ENCODE results near the gene WWC1.

WWC1 gene

DNA sequence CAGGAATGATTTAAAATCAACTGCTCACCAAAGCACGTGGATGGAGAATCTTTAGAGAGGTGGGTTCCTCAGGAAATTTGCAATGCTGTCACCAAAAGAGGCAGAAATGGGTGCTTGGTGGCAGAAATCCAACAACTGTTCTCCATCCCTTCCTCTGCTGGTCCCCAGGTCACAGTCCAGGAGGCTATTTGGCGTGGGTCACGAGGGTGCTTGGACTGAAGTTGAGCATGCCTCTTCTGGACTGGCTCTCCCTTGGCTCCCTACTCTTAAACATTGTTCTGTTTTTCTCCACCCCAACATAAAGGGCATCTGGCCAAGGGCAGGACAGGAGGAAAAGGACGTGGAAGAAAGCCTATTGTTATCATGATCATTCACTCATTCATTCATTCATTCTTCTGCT lies 58.9 kb downstream of the WWC1 start:
- ATAC-seq (ENCODE audit: low read depth) (no peak), DNase-seq (ENCODE audit: low spot score) (no peak)
- H3K36me3 ChIP-seq (ENCODE audit: low read depth) = peaks cover 4% of the 10 kb centered on the region; the same call in 1 of the 2 replicates
- no peak overlapping the region for H3K27ac ChIP-seq (ENCODE audit: poor library complexity, severe bottlenecking)
- TF ChIP-seq, protein P1, sequence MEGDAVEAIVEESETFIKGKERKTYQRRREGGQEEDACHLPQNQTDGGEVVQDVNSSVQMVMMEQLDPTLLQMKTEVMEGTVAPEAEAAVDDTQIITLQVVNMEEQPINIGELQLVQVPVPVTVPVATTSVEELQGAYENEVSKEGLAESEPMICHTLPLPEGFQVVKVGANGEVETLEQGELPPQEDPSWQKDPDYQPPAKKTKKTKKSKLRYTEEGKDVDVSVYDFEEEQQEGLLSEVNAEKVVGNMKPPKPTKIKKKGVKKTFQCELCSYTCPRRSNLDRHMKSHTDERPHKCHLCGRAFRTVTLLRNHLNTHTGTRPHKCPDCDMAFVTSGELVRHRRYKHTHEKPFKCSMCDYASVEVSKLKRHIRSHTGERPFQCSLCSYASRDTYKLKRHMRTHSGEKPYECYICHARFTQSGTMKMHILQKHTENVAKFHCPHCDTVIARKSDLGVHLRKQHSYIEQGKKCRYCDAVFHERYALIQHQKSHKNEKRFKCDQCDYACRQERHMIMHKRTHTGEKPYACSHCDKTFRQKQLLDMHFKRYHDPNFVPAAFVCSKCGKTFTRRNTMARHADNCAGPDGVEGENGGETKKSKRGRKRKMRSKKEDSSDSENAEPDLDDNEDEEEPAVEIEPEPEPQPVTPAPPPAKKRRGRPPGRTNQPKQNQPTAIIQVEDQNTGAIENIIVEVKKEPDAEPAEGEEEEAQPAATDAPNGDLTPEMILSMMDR (IDR thresholded peaks at IDR 0.05; ENCODE audit: poor library complexity, severe bottlenecking) = no peak
- peaks cover 38% of the 10 kb centered on the region for H3K4me1 ChIP-seq (ENCODE audit: insufficient read depth, poor library complexity, severe bottlenecking)
- H3K27me3 ChIP-seq (ENCODE audit: insufficient read depth, poor library complexity, severe bottlenecking) = no peaks in the 10 kb centered on the region
- H3K9me3 ChIP-seq (ENCODE audit: severe bottlenecking) = no peaks in the 10 kb centered on the region
- no peak overlapping the region for H3K4me3 ChIP-seq (ENCODE audit: severe bottlenecking)

DNA sequence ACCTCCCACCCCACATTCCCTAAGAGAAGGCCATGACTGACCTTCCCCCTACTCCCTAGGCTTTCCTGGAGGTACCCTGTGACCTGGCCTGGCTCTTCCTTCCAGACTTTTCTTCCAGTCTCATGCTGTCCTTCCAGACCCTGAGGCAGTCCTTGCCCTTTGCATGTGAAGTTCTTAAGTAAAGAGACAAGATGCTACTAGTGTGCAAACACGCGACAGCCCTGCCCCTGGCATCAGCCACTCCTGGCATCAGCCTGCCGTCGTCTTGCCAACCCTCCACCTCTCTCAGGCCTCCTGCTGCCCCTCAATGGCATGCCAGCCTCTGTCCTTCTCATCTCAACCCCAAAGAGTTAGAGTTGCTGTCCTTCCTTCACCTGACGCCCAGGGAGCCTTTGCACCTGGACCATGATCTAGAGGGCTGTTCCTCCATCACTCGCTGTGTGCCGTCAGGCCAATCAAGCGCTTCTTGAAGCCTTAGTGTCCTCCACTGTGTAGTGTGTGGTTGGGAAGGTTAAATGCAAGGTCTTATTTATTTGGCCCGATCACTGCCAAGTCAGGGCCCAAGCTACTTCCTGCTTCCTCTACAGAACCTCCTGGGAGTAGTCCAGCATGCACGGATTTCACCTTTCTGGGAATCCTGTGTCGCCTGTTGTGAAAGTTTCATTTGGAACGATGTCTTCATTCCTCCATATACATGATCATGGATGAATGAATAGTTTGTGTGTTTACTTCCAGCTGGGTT lies 61.9 kb downstream of the WWC1 start:
- peaks cover 4% of the 10 kb centered on the region; the same call in 1 of the 2 replicates for H3K36me3 ChIP-seq (ENCODE audit: low read depth)
- H3K27ac ChIP-seq (ENCODE audit: poor library complexity, severe bottlenecking) = peak overlapping the region; percentile 15
- ATAC-seq (ENCODE audit: low read depth) = peak; percentile 34
- peaks cover 11% of the 10 kb centered on the region for H3K4me1 ChIP-seq (ENCODE audit: insufficient read depth, poor library complexity, severe bottlenecking)
- no peaks in the 10 kb centered on the region for H3K27me3 ChIP-seq (ENCODE audit: insufficient read depth, poor library complexity, severe bottlenecking)
- no peak overlapping the region for H3K4me3 ChIP-seq (ENCODE audit: severe bottlenecking)
- DNase-seq (ENCODE audit: low spot score) = no peak
- TF ChIP-seq, protein P1 (IDR thresholded peaks at IDR 0.05; ENCODE audit: poor library complexity, severe bottlenecking) = no peak
- H3K9me3 ChIP-seq (ENCODE audit: severe bottlenecking) = no peaks in the 10 kb centered on the region

DNA sequence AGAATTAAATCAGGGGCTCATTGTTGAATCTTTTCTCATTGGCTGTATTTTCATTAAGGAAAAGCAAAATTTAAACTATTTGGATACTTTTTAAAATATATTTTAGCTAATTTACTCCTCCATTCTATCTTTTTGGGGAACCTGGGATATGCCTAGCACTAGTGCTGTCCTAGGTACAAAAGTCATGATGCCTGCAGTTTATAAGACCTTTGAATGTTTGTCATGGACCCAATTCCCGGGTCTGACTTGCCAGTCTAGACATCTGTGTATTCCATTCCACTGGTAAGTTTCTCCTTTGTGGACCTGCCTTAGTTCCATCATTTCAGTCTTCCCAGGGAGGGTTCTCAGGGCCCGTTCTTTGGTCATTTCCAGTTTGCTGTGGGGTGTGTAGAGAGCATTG lies 63.0 kb downstream of the WWC1 start:
- TF ChIP-seq, protein P1 (IDR thresholded peaks at IDR 0.05; ENCODE audit: poor library complexity, severe bottlenecking) = no peak
- H3K4me1 ChIP-seq (ENCODE audit: insufficient read depth, poor library complexity, severe bottlenecking) = peaks cover 15% of the 10 kb centered on the region
- H3K4me3 ChIP-seq (ENCODE audit: severe bottlenecking) = no peak overlapping the region
- no peak for DNase-seq (ENCODE audit: low spot score)
- no peaks in the 10 kb centered on the region for H3K27me3 ChIP-seq (ENCODE audit: insufficient read depth, poor library complexity, severe bottlenecking)
- ATAC-seq (ENCODE audit: low read depth) = no peak
- no peaks in the 10 kb centered on the region for H3K9me3 ChIP-seq (ENCODE audit: severe bottlenecking)
- H3K36me3 ChIP-seq (ENCODE audit: low read depth) = peaks cover 2% of the 10 kb centered on the region; the same call in 1 of the 2 replicates
- H3K27ac ChIP-seq (ENCODE audit: poor library complexity, severe bottlenecking) = peak overlapping the region; percentile 5

DNA sequence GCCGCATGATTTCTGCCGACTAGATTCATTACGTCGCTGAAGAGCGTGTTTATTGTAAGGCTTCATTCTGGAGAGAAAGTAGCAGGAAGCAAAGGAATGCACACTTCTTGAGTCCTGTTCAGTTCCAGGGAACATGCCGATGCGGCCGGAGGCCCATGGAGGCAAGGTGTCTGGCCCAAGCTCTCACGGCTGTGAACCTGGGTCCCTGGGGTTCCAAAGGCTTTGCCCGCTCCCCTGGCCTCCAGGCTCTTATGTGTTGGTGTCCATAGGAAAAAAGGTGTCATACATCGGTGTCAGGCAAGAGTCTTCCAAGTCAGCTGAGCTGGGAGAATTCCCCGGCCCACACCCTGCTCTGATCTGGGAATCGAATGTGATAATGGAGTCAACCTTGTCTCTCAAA lies 64.7 kb downstream of the WWC1 start:
- Histone ChIP-seq H3K27me3 (ENCODE audit: insufficient read depth, poor library complexity, severe bottlenecking) (no peaks in the 10 kb centered on the region), H3K9me3 (ENCODE audit: severe bottlenecking) (no peaks in the 10 kb centered on the region), H3K4me1 (ENCODE audit: insufficient read depth, poor library complexity, severe bottlenecking) (peaks cover 30% of the 10 kb centered on the region), H3K27ac (ENCODE audit: poor library complexity, severe bottlenecking) (no peak overlapping the region), H3K4me3 (ENCODE audit: severe bottlenecking) (no peak overlapping the region), H3K36me3 (ENCODE audit: low read depth) (no peaks in the 10 kb centered on the region)
- no peak for ATAC-seq (ENCODE audit: low read depth)
- DNase-seq (ENCODE audit: low spot score) = peak; percentile 54
- TF ChIP-seq, protein P1 (IDR thresholded peaks at IDR 0.05; ENCODE audit: poor library complexity, severe bottlenecking) = no peak

DNA sequence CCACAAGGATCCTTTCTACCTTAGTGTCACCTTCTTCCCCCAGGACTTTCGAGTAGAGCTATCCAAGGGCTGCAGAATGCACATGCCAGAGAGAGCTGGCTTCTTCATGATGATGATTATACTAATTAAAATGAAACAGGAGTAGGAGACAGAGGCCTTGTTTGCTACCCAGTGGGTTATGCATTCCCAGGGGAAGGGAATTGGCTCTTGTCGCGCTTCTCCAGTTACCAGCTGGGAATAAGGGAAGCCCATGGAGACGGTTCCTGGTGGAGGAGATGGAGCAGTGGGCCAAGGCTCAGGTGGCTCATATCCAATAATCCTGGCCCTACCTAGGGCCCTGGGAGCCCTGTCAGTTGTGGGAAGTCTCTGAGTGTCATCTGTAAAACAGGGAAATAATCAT lies 65.1 kb downstream of the WWC1 start:
- peaks cover 32% of the 10 kb centered on the region for H3K4me1 ChIP-seq (ENCODE audit: insufficient read depth, poor library complexity, severe bottlenecking)
- TF ChIP-seq, protein P1 (IDR thresholded peaks at IDR 0.05; ENCODE audit: poor library complexity, severe bottlenecking) = no peak
- H3K27ac ChIP-seq (ENCODE audit: poor library complexity, severe bottlenecking) = no peak overlapping the region
- no peaks in the 10 kb centered on the region for H3K27me3 ChIP-seq (ENCODE audit: insufficient read depth, poor library complexity, severe bottlenecking)
- H3K36me3 ChIP-seq (ENCODE audit: low read depth) = no peaks in the 10 kb centered on the region
- no peak overlapping the region for H3K4me3 ChIP-seq (ENCODE audit: severe bottlenecking)
- DNase-seq (ENCODE audit: low spot score) (no peak), ATAC-seq (ENCODE audit: low read depth) (no peak)
- no peaks in the 10 kb centered on the region for H3K9me3 ChIP-seq (ENCODE audit: severe bottlenecking)

Data from RWPE2 (cell line).